Lower leg skin (tissue), 3 donors: ENCODE data around the gene NOTCH1.

ENCODE experiments used
- CTCF ChIP-seq, 3 donors: fragments of 450-650 bp; IDR thresholded peaks; one replicate each; pipeline ENCODE4 v1.5.1; 2016; ENCODE audit warnings: antibody characterized with exemption in 3 of 3, mild to moderate bottlenecking in 3 of 3, moderate library complexity in 2 of 3
- POLR2A ChIP-seq, 2 donors: fragments of 450-650 bp; IDR thresholded peaks; one replicate each; pipeline ENCODE4 v1.6.1; 2016 to 2017; ENCODE audit warnings: antibody characterized with exemption in 2 of 2, mild to moderate bottlenecking in 1 of 2, moderate library complexity in 1 of 2

- no peak for TF ChIP-seq CTCF (IDR thresholded peaks at IDR 0.05)
- TF ChIP-seq POLR2A (IDR thresholded peaks at IDR 0.05): no peak
Measured at GRCh38 chr9:136576269-136576626, 30.4 kb upstream of the NOTCH1 start.
